ENCODE results near the gene NAALADL2.

The NAALADL2 gene

GRCh38 chr3:174859114-174859735, at the start of gene NAALADL2:
Gene NAALADL2, plus strand, starts transcription at chr3:174859334.
- DNase-seq: no peak

- DNase-seq: no peak
Measured at GRCh38 chr3:174810254-174810653, 48.9 kb upstream of the NAALADL2 start.

GRCh38 chr3:174812172-174812862, 46.8 kb upstream of the NAALADL2 start:
- no peak for DNase-seq

DNA sequence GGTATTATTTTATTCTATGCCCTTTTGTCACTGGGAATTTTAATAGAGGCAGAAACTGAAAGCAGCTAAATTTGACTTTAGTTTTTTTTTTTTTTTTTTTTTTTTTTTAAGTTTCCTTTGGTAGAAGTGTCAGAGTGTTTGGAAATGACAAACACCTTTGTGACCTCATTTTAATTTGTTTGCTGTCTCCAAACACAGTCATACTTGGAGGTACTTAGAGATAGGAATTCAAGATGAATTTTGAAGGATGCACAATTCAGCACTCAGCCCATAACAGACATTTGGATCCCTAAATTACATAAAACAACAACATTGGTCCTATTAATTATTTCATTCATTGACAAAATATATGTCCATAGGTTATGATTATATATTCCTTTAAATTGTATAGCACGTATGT, 43.4 kb upstream of the NAALADL2 start:
- DNase-seq: no peak

GRCh38 chr3:174820885-174821284, 38.2 kb upstream of the NAALADL2 start:
- no peak for DNase-seq

DNA sequence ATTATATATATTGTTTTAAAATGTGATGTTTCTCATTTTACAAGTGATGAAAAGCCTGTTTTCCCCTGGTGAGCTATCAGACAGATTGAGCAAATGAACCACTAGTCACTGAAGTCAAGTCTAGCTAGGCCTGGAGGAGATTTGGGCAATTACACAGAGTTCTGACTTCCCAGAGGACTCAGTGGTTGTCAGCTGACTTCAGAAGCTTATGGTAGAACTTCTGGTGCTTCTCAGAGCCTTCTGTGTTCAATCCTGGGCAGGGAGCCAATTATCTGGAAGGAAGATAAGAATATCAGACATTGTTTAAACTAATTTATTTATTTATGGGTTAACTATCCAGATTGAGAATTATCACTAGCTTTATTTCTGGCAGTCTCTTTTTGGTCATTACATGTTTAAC, 37.7 kb upstream of the NAALADL2 start:
- no peak for DNase-seq

DNA sequence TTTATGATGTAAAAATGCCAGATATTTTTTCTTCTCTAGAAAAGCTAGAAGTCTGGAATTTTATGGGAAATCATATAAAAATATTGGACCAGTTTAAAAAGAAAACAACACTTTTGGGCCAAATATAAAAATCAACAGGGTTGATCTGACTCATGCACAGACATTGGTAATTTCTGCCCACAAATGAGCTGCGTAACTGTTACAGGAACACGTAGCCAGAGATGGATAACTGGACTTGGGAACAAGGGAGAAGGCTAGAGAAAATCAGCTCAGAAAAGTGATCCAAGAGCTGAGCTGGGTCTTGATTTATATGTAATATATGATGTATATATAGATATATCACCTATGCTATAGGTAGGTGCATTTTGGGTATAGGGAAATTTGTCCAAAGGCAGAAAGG, 36.8 kb upstream of the NAALADL2 start:
- DNase-seq: no peak

GRCh38 chr3:174826069-174826468, 33.1 kb upstream of the NAALADL2 start:
- no peak for DNase-seq

DNA sequence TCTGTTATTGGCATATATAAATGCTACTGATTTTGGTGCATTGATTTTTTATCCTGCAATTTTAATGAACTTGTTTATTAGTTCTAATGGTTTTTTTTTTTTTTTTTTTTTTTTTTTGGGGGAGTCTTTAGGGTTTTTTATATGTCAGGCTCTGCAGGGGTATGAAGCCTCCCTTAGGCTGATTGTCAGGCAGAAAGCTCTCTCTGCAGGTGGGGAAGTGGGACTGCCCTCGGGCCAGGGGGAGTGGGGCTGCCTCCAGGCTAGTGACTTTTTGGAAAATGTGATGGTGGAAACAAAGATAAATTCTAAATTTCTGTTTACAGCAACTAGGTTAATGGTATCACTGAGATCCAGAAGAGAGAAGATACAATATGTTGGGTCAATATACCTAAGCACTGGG, 14.4 kb upstream of the NAALADL2 start:
- no peak for DNase-seq

GRCh38 chr3:174846055-174846454, 13.1 kb upstream of the NAALADL2 start:
- no peak for DNase-seq

GRCh38 chr3:174854987-174855386, 4.1 kb upstream of the NAALADL2 start:
- DNase-seq: no peak

DNA sequence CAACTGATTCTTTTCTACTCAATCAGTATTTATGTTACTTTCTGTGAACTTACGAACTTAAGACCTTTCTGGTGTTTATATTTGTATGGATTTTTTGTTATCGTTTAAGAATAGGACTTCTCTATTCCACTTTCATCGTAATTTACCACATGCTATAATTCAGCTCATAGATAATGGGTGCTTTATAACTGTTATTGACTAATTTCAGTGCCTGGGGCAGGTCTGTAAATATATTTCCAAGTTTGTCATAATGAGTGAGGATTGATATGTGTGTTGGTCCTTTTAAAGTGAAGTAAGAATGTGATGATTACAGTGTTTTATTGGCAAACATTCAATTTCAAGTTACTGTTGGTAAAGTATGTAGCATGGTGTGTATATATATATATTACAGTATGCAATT, 1.8 kb upstream of the NAALADL2 start:
- no peak for DNase-seq

DNA sequence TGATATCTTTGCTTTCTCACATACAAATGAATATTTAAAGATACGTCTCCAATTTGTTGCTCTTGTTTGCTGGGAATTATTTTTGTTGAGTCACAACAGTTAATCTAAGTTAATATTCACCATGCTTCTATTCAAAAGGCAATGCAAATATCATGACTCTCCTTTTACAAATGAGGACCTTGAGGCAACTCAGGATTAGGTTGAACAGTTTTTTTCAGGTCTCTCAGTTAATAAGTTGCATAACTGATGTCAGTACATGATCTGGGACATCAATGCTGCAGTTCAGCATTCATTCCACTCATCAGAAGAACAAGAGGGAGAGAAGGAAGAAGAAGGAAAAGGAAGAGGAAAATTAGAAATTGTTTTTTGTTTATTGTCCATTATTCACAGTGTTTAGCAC, 781 bp upstream of the NAALADL2 start:
- DNase-seq: no peak

GRCh38 chr3:174859756-174860155, 622 bp downstream of the NAALADL2 start:
- DNase-seq: no peak

DNA sequence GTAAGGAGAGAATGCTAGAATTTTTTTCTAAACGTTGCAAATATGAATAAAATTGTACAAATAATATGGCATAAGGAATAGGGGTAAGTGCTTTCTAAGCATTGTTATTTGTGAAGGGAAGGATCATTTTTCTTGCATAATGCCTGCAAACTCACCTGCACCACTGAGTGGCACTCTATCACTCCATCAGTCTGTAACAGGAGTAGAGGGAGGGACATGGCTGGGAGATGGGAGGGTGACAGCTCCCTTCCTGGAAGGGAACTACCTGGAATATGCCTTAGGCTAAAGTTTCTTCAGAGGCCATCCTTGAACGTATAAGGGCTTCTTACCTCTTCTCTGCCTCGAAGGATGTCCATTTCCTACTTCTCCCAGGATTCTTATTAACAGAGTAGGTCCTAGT, 3.0 kb downstream of the NAALADL2 start:
- no peak for DNase-seq

DNA sequence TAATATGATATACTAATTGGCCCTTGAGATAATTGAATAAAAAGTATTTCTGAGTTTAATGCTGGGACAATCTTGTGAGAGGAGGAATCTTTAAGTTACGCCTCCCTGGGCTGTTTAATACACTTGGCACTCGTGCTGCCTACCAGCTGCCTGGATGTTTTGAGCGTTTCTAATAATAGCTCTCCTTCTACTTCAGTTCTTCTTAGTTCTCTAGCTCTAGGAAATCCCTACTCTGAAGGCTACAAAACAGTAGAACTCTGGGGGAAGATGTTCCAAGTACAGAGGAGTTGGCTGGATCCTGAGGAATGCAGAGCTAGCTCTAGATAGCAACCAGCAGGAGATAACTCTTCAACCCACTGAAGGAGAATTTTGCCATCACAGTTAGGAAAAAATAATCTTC, 3.5 kb downstream of the NAALADL2 start:
- no peak for DNase-seq

- DNase-seq: no peak
Measured at GRCh38 chr3:174863488-174863887, 4.4 kb downstream of the NAALADL2 start.

DNA sequence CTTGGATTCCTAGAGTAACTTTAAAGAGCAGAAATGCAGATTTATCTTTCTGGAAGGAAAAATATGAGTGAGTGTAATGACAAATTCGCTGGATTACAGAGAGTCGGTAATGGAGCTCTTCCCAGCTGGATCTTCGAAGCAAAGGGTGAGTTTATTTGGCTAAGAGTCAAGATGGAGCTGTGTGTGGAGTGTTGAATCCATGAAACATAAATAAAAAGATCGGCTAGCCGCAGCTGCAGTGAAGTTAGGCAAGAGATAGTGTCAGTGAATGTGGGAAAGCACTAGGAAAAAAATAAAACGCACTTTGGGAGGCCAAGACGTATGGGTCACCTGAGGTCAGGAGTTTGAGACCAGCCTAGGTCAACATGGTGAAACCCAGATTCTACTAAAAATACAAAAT, 10.3 kb downstream of the NAALADL2 start:
- no peak for DNase-seq

- DNase-seq: no peak
Measured at GRCh38 chr3:174873832-174874657, 14.9 kb downstream of the NAALADL2 start.

DNA sequence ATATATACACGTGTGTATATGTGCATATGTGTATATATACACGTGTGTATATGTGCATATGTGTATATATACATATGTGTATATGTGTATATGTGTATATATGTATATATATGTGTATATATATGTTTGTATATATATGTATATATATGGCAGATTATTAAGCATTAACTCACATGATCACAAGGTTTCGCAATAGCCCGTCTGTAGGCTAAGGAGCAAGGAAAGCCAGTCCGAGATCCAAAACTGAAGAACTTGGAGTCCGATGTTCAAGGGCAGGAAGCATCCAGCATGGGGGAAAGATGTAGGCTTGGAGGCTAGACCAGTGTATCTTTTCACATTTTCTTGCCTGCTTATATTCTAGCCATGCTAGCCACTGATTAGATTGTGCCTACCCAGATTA, 23.7 kb downstream of the NAALADL2 start:
- DNase-seq: no peak

DNA sequence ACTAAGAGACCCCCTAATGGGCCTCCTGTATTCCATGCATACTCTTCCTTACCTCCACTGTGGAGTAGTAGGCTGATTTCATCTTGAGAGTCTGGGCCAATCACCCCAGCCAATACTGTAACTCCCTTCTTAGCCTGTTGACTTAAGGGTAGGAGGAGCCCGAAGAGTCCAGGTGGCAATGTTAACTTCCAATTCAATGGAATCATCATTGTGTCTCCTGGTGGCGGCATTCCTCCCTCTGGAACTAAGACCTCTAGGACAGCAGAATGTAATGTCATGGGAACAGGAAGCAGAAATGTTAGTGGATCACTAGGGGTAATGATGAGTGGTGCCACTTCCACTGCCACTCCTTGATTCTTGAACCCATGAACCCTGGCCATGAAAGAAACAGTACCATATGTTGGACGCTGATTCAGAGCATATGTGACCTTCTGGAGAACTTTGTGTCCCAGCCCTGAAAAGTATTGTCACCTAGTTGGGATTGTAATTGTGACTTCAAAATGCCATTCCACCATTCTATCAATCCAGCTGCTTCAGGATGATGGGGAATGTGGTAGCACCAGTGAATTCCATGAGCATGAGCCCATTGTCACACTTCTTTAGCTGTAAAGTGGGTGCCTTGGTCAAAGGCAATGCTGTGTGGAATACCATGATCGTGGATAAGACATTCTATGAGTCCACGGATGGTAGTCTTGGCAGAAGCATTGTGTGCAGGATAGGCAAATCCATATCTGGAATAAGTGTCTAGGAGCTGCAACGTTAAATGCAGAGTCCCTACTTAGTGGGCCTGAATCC, 24.9 kb downstream of the NAALADL2 start:
- DNase-seq: no peak

- DNase-seq: no peak
Measured at GRCh38 chr3:174884776-174885568, 25.8 kb downstream of the NAALADL2 start.

Measured in CD4-positive, alpha-beta T cell treated with Interleukin-12 subunit alpha and Interleukin-12 subunit beta, for 1 hour (primary cell).